GM18868 (cell line): ENCODE results near the gene NCR3LG1.

Experiments
- ATAC-seq: cut with Tn5 transposase; IDR thresholded peaks from one replicate; pipeline ENCODE4 v1.9.1; 2021; ENCODE audit warnings: mild to moderate bottlenecking, moderate library complexity; ENCODE audit not compliant: unreplicated experiment

NCR3LG1 gene

DNA sequence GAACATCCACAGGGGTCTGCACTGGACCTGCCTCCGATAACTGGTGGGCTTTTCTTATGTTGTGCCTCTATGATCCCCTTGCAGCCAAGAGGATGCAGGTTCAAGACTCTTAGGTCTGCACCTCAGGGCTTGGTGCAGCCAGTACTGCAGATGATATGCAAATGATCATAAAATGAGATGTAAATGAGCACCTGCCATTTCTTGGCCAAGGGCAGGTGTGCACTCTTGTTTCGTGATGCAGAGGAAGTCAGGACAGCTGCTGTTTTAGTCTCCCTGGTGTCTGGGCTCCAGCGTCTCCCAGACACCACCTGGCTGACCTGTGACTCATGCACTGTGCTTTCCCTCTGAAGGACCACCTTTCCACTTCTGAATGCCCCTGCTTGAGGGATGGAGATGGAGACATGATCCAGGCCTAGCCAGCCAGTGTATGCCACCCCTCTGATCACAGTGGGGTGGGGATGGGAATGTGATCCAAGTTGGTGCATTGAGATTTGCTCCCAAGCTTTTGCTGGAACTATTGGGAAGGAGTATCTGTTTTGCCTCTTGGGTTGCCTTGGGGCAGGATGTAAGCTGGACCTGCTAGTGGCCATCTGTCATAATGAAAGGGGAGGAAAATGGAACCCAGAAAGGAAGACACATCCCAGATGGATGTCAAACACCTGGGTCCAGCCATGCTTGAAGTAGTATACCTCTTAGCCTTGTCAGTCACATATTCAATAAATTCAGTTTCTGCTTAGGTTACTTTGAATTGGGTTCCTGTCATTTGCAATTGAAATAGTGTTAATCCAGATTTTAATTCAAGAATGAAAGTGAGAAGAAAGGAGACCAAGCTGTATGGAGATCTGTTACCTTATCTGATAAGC is 40.1 kb downstream of the NCR3LG1 start:
- ATAC-seq, result no peak

DNA sequence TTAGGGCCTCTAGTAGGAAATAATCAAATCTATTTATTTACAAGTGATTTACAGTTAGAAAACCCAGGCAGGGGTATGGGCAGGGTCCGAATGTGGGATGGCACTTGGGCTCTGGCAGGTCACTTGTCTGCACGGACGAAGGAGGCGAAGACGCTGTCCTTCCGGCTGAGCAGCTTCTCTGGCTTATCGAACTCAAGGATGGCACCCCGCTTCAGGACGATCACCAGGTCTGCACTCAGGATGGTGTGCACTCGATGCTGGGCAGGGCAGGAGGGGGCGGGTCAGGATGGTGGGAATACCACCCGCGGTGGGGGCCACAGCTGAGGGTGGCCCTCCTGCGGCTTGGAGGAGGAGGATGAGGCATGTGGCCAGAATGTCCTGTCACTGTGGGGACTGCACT is 41.3 kb downstream of the NCR3LG1 start:
- ATAC-seq, result no peak

DNA sequence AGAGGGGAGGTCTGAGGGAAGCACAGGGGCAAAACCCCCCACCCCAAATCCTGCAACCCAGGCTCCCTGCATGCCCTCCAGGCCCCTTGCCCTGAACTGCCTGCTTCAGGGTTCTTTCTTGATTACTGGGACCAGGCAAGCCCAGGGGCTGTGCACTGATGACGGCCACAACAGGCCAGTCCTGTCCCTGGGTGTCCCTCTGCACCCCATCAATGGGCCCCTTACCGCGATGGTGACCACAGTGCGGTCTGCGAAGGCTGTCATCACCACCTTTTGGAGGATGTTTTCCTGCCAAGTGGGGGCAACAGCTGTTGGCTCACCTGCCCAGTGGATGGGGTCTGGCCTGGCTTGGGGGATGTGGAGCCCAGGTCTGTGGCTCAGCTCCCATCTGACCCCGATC is 41.9 kb downstream of the NCR3LG1 start:
- no peak for ATAC-seq

DNA sequence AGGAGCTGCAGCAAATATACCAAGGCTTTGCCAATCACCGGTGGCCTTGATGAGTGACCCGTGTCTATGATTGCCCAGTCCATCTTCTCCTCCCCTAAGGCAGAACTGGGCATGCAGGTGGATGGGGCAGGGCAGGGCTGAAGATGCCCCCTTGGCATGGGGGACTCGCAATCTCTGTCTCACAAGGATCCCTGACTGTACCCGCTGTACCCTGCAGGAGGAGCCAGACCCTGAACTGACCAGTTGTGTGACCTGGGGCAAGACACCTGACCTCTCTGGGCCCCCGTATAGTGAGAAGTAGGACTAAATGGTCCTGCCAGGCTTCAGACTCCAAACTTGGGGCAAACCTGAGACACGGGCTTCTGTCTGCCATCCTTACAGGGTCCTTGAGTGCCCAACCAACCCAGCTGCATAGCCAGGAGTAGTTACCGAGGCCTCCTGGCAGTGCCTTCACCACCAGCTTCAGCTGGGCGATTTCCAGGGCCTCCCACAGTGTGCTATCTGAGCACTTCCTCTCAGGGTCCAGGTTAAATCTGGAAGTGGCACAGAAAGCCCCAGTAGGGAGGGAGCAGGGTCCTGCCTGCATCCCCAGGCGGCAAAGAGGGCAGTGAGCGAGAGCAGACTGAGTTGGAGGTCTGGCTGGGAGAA is 43.3 kb downstream of the NCR3LG1 start:
- ATAC-seq, result no peak

DNA sequence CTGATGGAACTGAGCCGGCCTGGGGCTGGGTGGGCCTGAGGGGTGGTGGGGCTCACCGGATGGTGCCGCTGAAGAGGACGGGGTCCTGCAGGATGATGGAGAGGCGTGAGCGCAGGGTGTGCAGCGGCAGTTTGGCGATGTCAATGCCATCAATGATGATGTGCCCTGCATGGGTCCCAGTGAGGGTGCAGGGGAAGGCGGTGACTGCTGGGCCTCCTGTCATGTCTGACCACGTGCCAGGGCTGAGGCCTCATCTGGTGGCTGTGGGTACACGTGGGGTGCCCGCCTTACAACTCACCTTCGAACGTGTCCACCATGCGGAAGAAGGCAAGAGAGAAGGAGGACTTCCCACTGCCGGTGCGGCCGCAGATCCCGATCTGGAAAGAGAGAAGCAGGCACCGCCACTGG is 44.0 kb downstream of the NCR3LG1 start:
- no peak for ATAC-seq

DNA sequence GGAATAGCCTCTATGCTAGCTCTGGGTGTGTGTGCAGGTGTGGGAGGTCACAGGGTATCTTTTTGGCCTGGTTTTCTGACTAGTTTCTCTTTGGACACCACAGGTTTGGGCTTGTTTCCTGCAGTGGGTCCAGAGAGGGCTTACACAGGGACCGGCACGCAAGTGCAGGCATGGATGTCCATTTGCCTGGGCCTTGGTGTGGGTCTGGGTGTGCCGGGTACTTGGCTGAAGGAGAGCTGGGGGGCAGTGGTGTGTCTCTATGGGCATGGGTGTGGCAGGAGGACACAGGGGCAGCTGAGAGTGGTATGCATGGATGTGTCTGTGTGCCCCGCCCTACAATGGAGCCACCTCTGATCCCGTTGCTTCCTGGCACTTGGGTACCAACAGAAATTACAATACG is 44.4 kb downstream of the NCR3LG1 start:
- no peak for ATAC-seq

DNA sequence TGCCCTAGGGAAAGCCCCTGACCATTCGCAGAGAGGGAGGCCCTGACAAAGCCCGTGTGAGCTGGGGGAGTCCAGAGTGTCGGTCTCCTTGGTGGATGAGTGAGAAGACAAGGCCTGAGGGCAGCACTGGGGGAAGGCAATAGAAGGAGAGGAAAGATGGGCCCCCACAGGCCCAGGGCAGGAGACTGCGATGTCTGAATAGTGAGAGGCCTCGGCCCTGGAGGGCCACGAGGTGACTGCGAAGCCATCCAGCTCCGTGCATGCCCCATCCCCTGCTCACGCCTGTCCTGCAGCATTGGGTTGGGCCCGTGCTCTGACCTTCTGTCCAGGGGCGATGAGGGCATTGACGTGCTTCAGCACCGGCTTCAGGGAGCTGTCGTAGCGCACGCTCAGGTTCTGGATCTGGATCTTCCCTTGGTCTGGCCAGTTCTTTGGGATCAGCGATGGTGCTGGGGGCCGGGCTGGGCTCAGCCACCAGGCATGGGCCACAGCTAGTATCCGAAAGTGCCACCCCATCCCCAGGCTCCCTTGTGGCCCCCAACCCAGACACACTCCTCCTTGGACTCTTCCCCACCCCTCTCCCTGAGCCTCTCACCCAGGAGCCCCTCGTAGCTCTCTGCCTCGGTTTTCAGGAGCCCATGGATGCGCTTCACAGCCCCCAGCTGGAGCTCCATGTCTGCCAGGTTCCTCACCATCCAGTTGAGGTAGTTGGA is 45.2 kb downstream of the NCR3LG1 start:
- no peak for ATAC-seq

DNA sequence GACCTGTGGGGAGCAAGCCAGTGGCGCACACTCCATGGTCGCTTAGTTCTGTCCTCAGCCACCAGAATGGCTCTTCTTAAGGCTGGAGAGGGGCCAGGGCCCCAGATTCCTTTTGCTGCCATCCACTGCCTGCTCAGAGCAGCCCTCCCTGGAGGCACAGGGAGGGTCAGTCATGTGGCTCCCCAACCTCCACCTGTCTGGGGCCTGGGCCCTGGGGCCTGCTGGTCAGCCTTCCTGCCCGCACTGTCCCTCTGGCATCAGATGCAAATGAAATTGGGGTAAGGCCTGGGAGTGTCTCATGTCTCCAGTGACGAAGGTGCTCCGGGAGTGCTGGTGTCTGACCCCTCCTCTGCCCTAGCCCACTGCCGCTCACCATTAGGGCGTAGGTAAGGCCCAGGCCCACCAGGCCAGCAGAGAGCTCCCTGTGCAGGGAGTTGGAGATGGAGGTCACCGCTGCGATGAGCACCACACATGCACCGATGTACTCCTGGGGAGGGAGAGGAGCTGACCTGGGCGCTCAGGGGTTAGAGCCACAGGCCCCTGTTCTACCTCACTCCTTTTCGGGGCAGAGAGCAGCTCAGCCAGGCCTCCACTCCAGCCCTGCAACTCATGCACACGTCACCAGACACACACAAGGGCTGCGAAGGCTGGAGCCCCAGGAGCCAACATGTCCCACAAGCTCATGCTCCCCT is 45.9 kb downstream of the NCR3LG1 start:
- ATAC-seq, result no peak

DNA sequence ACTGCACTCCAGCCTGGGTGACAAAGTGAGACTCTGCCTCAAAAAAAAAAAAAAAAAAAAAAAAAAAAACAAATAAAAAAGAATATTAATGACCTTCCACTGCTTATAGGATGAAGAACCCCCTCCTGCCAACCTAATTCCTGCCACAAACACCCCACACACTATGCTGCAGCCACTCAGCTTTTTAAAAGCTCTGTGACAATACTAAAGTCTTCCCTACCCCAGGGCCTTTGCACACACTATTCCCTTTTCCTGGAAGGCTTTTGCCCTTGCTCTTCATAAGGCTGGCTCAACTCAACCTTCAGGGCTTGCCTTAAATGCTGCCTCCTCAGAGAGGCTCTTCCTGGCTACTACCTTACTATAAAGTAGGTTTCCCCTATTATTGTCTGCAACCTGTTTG is 47.6 kb downstream of the NCR3LG1 start:
- no peak for ATAC-seq

DNA sequence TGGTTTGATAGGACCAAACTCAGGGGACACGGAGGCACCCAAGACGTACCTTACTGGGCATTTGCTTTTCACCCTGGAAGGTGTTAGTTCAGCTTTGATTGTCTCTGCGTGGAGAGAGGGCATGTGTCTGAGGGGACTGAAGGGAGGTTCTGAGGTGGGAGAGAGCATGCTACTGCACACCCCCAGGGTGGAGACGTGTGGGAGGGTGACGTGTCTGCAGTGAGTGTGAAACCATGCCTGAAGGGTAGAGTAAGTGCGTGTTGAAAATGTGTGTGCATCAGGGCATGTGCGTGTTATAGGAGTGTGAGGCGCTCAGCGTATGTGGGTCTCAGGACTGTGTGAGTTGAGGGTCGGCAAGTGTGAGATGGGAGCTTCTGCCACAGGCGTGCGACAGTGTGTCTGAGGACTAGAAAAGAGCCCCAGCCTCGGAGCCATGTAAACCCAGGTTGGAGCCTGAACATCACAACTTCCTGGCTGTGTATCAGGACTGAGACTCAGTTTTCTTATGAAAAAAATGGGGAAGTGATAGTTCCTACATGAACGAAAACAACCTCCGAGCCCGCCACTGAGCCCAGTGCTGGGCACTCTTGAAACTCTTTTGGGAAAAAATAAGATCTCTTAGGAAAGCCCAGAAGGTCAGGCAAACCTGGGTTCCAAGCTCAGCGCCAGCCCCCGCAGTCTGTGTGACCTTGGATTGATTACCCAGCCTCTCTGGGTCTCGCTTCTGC is 48.6 kb downstream of the NCR3LG1 start:
- ATAC-seq, result no peak

DNA sequence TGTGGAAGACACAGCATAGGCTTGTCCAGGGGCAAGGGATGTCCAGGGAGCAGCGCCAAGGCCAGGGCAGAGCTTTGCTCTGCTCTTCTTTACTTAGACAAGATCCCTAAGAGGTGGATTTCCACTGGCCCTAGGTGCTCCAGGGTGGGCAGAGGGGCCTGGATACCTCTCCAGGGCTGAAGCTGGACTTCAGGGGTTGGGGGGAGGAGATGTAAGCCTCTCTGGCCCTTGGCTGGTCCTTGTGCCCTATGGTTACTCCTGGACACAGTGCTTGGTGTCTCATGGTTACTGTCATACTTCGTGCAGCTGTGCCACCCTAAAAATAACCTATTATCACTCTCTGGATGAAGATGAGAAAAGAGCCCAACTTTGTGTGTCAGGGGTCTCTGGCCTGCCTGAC is 49.7 kb downstream of the NCR3LG1 start:
- no peak for ATAC-seq

DNA sequence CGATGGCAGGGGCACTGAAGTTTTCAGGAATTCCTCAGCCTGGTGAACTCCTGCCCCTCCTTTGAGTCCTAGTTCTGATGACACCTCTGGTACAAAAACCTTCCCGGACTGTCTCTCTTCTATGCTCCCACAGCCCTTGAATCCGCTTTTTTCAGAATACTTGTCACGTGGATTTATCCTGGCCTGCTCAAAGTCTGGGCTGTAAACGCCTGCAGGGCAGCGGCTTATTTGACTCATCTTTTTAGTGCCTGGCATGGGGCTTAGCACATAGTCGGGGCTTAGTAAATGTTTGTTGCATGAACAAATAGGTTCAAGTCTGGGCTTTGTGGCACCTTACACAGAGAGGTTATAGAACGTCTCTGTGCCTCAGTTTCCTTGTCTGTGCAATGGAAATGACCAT is 50.2 kb downstream of the NCR3LG1 start:
- no peak for ATAC-seq

DNA sequence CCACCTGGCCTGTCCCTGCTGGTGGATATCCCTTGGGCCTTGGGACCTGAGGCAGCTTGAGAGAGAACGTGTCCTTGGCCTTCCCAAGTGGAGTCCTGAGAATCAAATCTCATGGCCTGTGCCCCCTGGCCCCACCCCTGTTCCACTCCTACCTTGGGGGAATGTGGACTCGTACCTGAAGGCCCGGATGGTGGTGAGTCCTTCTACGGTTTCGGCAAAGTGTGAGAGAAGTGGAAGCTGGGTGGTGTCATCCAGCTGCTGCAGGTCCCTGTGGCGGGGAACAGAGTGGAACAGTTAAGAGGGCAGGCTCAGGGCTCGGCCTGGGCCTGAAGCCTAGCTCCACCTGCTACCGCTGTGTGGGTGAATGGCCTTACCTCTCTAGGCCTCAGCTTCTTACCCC is 50.9 kb downstream of the NCR3LG1 start:
- no peak for ATAC-seq

DNA sequence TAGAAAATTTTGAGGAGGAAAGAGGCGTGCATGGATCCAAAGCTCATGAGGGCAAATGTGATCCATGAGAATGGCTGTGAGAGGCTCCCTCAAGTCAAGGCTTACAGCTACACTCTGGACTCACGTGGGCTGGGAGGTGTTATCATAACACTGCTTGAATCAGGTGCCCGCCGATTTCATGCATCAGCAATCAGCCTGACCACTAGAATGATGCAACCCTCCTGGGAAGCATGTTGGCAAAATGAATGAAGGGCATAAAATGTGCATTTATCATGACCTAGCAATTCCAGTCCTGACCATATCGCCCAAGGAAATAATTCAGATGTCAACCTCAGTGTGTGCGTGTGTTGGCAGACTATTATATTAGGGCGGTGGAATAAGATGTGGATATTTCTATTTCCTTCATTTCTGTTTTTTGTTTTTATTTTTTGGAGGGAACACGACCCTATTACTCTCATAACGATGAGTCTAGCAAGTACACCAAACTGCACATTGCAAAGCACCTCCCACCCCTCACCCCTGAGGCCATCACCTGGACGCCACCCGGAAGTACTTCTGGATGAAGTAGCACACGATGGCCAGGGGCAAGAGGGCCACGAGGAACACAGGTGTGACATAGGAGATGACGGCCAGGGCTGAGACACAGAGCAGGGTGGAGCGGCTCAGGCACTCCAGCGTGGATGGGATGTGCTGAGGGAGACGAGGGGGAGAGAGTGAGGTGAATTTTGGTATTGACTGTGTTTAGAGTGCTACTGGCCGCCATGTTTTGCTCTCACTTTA is 52.6 kb downstream of the NCR3LG1 start:
- ATAC-seq, result no peak

DNA sequence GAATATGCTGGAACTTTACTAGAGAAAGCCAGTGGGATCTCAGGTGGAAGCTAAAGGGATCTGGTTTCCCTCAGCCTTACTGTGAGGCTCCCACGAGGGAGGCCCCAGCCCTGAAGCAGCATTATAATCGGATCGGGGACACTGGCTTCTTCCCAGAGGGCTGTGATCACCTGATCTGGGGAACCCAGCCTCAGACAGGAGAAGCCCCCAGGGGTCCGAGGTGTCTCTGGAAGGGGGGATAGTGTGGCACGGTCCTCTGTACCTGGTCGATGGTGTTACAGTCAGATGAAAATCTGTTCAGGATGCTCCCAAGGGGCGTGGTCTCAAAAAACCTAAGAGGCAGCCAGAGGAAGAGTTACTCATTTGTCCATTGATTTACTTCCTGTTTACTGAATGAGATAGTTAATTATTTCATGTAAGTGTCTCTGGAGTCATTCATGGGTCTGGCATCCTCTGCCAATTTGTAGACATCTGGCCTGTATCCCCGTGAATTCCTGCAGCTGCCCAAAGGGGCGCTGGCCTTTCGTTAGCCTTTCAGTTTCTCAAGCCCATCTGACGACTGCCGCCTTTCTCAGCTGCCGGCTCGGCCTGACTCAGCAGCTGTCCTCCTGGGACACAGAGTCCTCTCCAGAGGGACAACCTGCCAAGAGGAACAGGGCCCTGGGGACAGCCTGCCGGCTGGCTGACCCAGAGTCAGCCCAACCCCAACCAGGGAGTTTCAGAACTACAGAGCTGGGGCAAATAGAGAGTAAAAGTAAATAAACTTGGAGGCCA is 53.8 kb downstream of the NCR3LG1 start:
- no peak for ATAC-seq

DNA sequence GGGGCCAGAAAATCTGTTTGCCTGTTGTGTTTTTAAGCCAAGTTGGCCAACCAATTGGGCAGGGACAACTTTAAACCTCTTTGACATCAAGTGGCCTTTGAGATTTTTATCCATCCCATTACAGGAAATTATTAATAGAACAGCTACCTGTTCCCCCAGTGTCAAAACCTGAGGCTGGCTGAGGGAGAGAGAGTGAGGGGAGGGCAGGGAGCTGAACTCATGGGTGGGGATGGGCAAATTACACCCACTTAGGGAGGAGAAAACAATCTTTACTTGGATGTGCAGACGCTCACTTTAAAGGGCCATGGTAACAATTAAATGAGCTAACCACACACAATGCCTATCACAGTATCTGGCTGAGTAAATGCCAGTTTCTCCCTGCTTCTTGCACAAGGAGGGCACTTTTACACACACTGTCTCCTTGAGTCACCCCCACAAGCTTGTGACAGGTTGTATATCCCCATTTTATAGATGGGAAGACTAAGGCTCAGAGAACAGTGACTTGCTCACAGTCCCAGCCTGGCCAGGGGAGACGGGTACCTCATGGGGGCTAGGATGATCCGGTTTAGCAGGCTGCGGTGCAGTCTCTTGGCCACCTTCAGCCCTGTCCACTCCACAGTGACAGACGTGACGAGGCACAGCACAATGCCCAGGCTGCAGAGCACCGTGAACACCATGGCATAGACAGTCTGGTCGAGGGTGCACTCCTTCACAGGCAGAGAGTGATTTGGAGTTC is 54.6 kb downstream of the NCR3LG1 start:
- ATAC-seq, result no peak

DNA sequence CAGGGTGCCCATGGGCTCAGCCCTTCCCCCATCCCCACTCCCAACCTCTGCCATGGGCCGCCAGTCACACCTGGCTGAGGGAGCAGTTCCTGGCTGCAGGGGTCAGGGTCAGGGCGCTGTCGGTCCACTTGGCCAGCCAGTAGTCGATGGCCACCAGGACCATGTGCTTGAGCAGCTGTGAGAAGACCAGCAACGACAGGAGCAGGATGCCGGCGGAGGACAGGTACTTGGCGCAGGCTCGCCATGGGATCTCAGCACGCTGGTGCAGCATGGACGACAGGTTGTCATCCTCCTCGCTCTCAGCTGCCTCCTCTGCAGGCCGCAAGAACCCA is 55.2 kb downstream of the NCR3LG1 start:
- no peak for ATAC-seq

DNA sequence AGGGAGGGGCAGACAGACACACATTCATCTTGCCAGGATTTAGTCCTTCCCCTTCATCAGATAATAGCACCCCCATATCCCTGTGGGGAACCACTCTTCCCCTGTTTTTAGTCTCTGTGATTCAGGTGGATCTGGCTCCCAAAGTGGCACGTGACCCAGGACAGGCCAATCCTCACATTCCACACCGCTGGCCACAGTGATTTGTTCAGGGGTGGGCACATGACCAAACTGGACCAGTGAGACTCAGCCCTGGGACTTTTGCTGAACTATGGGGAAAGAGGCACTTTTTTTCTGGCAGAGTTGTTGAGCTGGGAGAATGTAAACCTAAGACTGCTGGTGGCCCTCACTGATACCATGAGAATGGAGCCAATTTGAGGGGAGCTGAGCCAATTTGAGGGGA is 56.0 kb downstream of the NCR3LG1 start:
- no peak for ATAC-seq

DNA sequence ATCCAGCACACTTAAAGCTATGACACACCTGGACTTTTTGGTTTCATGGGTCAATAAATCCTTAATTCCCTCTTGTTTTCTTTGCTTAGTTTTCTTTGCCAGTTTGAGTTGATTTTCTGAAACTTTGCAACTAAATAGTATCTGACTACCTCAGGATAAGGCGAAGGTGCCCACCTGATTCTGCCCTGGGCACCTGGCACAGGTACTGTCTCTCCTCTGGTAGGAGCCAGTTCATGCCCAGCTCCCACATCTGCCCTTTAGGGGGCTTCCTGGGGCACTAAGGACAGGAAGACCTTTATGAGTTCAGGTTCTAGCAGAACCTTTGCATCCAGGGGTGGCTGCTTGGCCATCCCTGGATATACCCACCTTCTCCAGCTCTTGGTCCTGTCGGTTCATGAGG is 56.4 kb downstream of the NCR3LG1 start:
- no peak for ATAC-seq
